Upper lobe of left lung (tissue), 6 donors: Measurements from ENCODE around the gene PTCD2. TPM values are rescaled to one million over a fixed set of nuclear protein-coding genes. Genes with fewer than 3 reads are reported as not detected.
A peak's percentile ranks its signal among the peaks of the same experiment; 100 is the strongest.
"Not testable (repeated sequence)": the region's sequence is repeated elsewhere in the genome, so short reads cannot be mapped to it uniquely, and the experiment has no call there.

Experiments used
- ATAC-seq, 2 donors: fragments of 200-7000 bp; cut with Tn5 transposase; one replicate each; pipeline ENCODE4 v1.9.1; 2022; ENCODE audit warnings: mild to moderate bottlenecking in 2 of 2, moderate library complexity in 2 of 2; ENCODE audit not compliant: low FRiP score in 2 of 2
- DNase-seq, 2 donors: peaks; one replicate each; pipeline ENCODE4 v3.0.0-alpha.2; 2019 to 2020
- H3K27ac ChIP-seq, 4 donors: fragments of 200-600 bp; sonication (generic); one replicate each; pipeline ENCODE4 v1.5.1; 2016 to 2019
- H3K27me3 ChIP-seq, 4 donors: fragments of 200-600 bp; sonication (generic); one replicate each; pipeline ENCODE4 v1.5.1; 2017 to 2019
- H3K36me3 ChIP-seq, 4 donors: fragments of 200-600 bp; sonication (generic); one replicate each; pipeline ENCODE4 v1.5.1; 2016 to 2019
- H3K4me1 ChIP-seq, 4 donors: fragments of 200-600 bp; sonication (generic); one replicate each; pipeline ENCODE4 v1.5.1; 2018 to 2019
- H3K4me3 ChIP-seq, 4 donors: fragments of 200-600 bp; sonication (generic); one replicate each; pipeline ENCODE4 v1.5.1; 2017 to 2019; ENCODE audit warnings: mild to moderate bottlenecking in 2 of 4, moderate library complexity in 1 of 4
- H3K9me3 ChIP-seq, 4 donors: fragments of 200-600 bp; sonication (generic); one replicate each; pipeline ENCODE4 v1.5.1; 2018 to 2019
- EP300 ChIP-seq, 4 donors: sonication (generic); formaldehyde crosslinking; IDR thresholded peaks; one replicate each; pipeline ENCODE4 v1.5.1; 2017; ENCODE audit warnings: antibody characterized with exemption in 4 of 4, control low read depth in 2 of 4
- POLR2A ChIP-seq, 4 donors: fragments of 450-650 bp; IDR thresholded peaks; one replicate each; pipeline ENCODE4 v1.5.1; 2016 to 2017; ENCODE audit warnings: antibody characterized with exemption in 4 of 4, mild to moderate bottlenecking in 2 of 4
- POLR2AphosphoS5 ChIP-seq, 2 donors: sonication (generic); formaldehyde crosslinking; IDR thresholded peaks; one replicate each; pipeline ENCODE4 v1.5.1; 2017; ENCODE audit warnings: antibody characterized with exemption in 2 of 2
- WGBS, 2 donors: methylation state at CpG; one replicate each; pipeline ENCODE4 v1.1.5; 2017 to 2018; 5-methylcytosine and 5-hydroxymethylcytosine counted together
- total RNA-seq, 6 donors: library from RNA; depleted of rRNA in 4 of 6; stranded (reverse); fragments of >200 nt in 4 of 6; gene quantifications; one replicate each; pipeline versions ENCODE4 v1.1.0 to v1.2.1, GENCODE V29; 2016 to 2021
- TF ChIP-seq, protein P1 (sequence below), 6 experiments: fragments of 450-650 bp in 4 of 6; fragments of 200-600 bp in 2 of 6; sonication (generic) in 2 of 6; IDR thresholded peaks; one replicate each; pipeline ENCODE4 v1.5.1; 2016 to 2019; ENCODE audit warnings: antibody characterized with exemption in 6 of 6
- donor health status: DM: no; HTN: no; CAD: no; lungs with moderate emphysema.
- donor health status: DM: no; HTN: yes; CAD: no; lungs with severe emphysema.

Gene PTCD2
- total RNA-seq, 6 donors from 2014 or later = 3.1 to 17.8 (median 5.9) TPM

DNA sequence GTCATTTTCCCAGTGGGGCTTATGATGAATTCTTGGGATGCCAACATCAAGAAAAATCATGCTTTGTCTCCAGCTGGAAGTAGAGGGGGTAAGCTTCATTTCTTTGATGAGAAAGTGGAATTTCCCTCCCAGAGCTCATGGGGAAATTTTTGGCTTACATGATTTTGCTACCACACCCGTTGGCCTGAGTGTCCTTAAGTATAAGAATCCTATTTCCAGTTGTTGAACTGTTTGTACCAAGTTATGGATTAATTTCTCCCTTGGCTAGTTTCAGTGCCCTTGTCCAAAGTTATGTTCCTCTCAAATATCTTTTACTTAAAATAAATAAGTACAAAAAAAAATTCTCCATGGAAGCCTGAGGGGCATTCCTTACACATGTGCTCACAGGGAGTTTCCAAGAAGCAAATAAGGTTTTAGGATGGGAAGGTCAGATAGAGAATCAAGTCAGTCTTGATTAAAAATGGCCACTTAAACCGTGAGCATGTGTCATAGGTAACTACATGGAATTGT lies 82.3 kb downstream of the PTCD2 start:
- ATAC-seq (peak in 1 of 2 donors; percentile 85), DNase-seq (no peak)
- Histone ChIP-seq H3K4me3 (no peak overlapping the region), H3K27ac (peak overlapping the region in 3 of 4 donors; percentile 14 to 46 (median 32)), H3K9me3 (peaks cover 2 to 16% (median 10%) of the 10 kb centered on the region in 4 donors), H3K36me3 (no peaks in the 10 kb centered on the region), H3K4me1 (peaks cover 0 to 7% (median 0%) of the 10 kb centered on the region in 4 donors), H3K27me3 (no peaks in the 10 kb centered on the region)
- WGBS, 2 donors = 30 to 37% methylated on average over 2 of the region's 2 CpGs
- TF ChIP-seq EP300 (IDR thresholded peaks at IDR 0.05) (no peak), POLR2AphosphoS5 (IDR thresholded peaks at IDR 0.05) (no peak), POLR2A (IDR thresholded peaks at IDR 0.05) (no peak)
- TF ChIP-seq, protein P1, sequence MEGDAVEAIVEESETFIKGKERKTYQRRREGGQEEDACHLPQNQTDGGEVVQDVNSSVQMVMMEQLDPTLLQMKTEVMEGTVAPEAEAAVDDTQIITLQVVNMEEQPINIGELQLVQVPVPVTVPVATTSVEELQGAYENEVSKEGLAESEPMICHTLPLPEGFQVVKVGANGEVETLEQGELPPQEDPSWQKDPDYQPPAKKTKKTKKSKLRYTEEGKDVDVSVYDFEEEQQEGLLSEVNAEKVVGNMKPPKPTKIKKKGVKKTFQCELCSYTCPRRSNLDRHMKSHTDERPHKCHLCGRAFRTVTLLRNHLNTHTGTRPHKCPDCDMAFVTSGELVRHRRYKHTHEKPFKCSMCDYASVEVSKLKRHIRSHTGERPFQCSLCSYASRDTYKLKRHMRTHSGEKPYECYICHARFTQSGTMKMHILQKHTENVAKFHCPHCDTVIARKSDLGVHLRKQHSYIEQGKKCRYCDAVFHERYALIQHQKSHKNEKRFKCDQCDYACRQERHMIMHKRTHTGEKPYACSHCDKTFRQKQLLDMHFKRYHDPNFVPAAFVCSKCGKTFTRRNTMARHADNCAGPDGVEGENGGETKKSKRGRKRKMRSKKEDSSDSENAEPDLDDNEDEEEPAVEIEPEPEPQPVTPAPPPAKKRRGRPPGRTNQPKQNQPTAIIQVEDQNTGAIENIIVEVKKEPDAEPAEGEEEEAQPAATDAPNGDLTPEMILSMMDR (IDR thresholded peaks at IDR 0.05) = no peak

DNA sequence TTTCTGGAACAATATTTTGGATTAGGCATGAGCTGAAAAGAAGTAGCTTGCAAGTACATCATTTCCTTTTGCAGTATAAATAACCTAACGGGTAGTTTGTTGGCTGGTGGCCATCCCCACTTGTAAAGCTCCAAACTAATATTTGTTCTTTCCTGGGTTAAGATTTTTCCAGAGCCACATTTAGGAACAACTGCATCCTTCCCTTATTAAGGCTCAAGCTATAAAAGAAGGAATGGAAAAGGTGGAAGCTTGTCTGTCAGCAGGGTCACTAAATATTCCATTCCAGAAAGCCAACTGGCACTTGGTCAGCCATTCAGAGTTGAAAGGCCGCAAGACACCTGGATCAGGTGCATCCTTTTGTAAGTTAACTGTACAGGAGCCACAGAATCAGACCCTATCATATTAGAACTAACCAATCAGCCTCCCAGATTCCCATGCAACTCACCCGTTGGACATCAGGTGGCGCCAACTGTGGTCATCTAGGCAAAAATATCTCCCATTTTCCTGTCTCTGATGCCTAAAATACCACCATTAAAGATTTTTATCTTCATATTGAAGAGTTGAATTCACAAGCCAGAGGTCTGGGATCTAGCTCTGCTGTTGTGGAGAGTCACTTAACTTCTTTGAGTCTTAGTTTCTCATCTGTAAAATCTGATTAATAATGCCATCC lies 82.9 kb downstream of the PTCD2 start:
- Histone ChIP-seq H3K9me3 (peaks cover 2 to 16% (median 10%) of the 10 kb centered on the region in 4 donors), H3K27me3 (no peaks in the 10 kb centered on the region), H3K27ac (no peak overlapping the region), H3K4me1 (peaks cover 0 to 7% (median under 1%) of the 10 kb centered on the region in 4 donors), H3K4me3 (no peak overlapping the region), H3K36me3 (no peaks in the 10 kb centered on the region)
- TF ChIP-seq POLR2AphosphoS5 (IDR thresholded peaks at IDR 0.05) = no peak
- TF ChIP-seq, protein P1 (IDR thresholded peaks at IDR 0.05) = peak in 3 of 6 experiments; percentile 13 to 21 (median 14)
- 63% methylated on average over 4 of the region's 4 CpGs for WGBS, 2 donors
- DNase-seq (no peak), ATAC-seq (peak in 1 of 2 donors; percentile 11)

DNA sequence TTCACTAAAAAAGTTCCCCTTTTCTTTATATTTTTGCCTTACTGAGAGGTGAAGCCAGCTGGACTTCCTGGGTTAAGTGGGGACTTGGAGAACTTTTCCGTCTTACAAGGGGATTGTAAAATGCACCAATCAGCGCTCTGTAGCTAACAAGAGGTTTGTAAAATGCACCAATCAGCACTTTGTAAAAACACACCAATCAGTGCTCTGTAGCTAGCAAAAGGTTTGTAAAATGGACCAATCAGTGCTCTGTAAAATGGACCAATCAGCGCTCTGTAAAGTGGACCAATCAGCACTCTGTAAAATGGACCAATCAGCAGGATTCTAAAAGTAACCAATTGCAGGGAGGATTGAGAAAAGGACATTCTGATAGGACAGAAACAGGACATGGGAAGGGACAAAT lies 84.6 kb downstream of the PTCD2 start:
- H3K36me3 ChIP-seq, H3K27ac ChIP-seq, H3K4me3 ChIP-seq, H3K4me1 ChIP-seq, ATAC-seq, DNase-seq, H3K27me3 ChIP-seq: not testable (repeated sequence)
- peaks cover 2 to 16% (median 10%) of the 10 kb centered on the region in 4 donors for H3K9me3 ChIP-seq
- WGBS, 2 donors = 89 to 99% methylated on average over 3 of the region's 3 CpGs

DNA sequence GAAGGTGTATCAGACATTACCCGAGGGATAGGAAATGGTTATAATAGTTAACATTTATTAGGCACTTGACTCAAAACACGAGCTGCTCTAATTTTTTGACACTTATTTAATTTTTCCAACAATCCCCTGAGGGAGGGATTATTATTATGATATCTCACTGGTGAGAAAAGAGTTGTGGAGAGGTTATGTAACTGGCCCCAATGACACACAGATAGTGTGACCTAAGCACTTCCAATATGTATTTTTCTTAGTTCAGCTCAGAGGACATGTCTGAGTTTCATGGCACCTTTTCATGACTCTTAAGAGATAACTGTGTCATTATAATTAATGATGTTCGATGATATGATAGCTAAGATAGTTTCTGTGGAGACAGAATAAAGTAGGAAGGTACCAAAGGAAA lies 86.9 kb downstream of the PTCD2 start:
- no peak for DNase-seq

DNA sequence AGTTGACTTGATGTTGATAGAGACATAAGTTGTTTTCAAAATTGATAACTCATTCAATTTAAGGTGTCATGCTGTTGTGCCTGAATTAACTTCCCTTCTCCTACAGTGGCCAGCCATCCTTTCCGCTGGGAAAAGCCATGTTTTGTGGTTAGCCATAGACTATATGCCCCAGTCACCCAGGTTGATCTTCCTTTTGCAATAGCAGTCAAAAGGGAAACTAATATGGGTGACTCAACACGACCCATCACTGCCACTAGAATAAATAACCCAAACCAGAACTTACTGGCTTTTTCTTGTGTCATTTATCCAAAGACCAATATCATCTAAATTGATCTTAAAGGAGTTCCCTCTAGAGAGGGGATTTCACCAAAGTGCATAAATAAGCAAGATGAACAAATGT lies 87.4 kb downstream of the PTCD2 start:
- WGBS, 2 donors = 77 to 93% methylated on average over 2 of the region's 2 CpGs
- H3K27me3 ChIP-seq = no peaks in the 10 kb centered on the region
- H3K36me3 ChIP-seq = no peaks in the 10 kb centered on the region
- H3K4me1 ChIP-seq = peaks cover 0 to 7% (median 2%) of the 10 kb centered on the region in 4 donors
- TF ChIP-seq EP300 (IDR thresholded peaks at IDR 0.05) = no peak
- no peak for TF ChIP-seq POLR2A (IDR thresholded peaks at IDR 0.05)
- TF ChIP-seq, protein P1 (IDR thresholded peaks at IDR 0.05) = no peak
- no peak for TF ChIP-seq POLR2AphosphoS5 (IDR thresholded peaks at IDR 0.05)
- DNase-seq = no peak
- H3K27ac ChIP-seq = no peak overlapping the region
- no peaks in the 10 kb centered on the region for H3K9me3 ChIP-seq
- ATAC-seq = no peak
- no peak overlapping the region for H3K4me3 ChIP-seq

More for the DNA sequence above, 86.9 kb downstream of the PTCD2 start:
- H3K27ac ChIP-seq = no peak overlapping the region
- peak in 1 of 2 donors; percentile 46 for ATAC-seq
- peaks cover 0 to 7% (median 2%) of the 10 kb centered on the region in 4 donors for H3K4me1 ChIP-seq
- H3K9me3 ChIP-seq = no peaks in the 10 kb centered on the region
- no peaks in the 10 kb centered on the region for H3K36me3 ChIP-seq
- no peak for TF ChIP-seq POLR2A (IDR thresholded peaks at IDR 0.05)
- TF ChIP-seq EP300 (IDR thresholded peaks at IDR 0.05) = no peak
- no peak for TF ChIP-seq POLR2AphosphoS5 (IDR thresholded peaks at IDR 0.05)
- TF ChIP-seq, protein P1 (IDR thresholded peaks at IDR 0.05) = no peak
- H3K4me3 ChIP-seq = no peak overlapping the region
- no peaks in the 10 kb centered on the region for H3K27me3 ChIP-seq
- 91 to 92% methylated on average over 3 of the region's 3 CpGs for WGBS, 2 donors
